ENCODE results near the gene GEMIN5. TPM values are rescaled to one million over a fixed set of nuclear protein-coding genes. Genes with fewer than 3 reads are reported as not detected.

The GEMIN5 gene
- total RNA-seq (2022; extraction: Qiagen RNA extraction; ENCODE audit: low read depth), result 22.1 to 25.4 TPM (median 23.7 TPM) in 5 replicates

GRCh38 chr5:154937718-154938466, at the start of gene GEMIN5:
GEMIN5 (minus strand) TSS chr5:154938211; CDS start chr5:154938133, 78 bp downstream.

GRCh38 chr5:154940772-154941620, 3.0 kb upstream of the GEMIN5 start, which contains the start of gene MRPL22:
MRPL22 (plus strand) TSS chr5:154941073; CDS start chr5:154941111, 38 bp downstream.

GRCh38 chr5:154858297-154858971, 79.6 kb downstream of the GEMIN5 start, which contains the start of gene CNOT8:
CNOT8 (plus strand) TSS chr5:154858627; CDS start chr5:154863279, 4,652 bp downstream.

GRCh38 chr5:154850255-154851062, 87.6 kb downstream of the GEMIN5 start, which contains the start of gene FAXDC2:
FAXDC2 (minus strand) TSS chr5:154850603; CDS start chr5:154838178, 12,425 bp downstream.

Other genes with a start within 250 kb of the GEMIN5 start
- 107 to 141 TPM (median 131 TPM) in 5 replicates for gene LARP1, start 182.8 kb downstream of the GEMIN5 start, total RNA-seq (2022; extraction: Qiagen RNA extraction; ENCODE audit: low read depth)
- gene FAXDC2, start 87.6 kb downstream of the GEMIN5 start, total RNA-seq (2022; extraction: Qiagen RNA extraction; ENCODE audit: low read depth), result 0.23 to 0.74 TPM (median 0.31 TPM) in 5 replicates
- 33.9 to 37.6 TPM (median 37.0 TPM) in 5 replicates for gene CNOT8, start 79.6 kb downstream of the GEMIN5 start, total RNA-seq (2022; extraction: Qiagen RNA extraction; ENCODE audit: low read depth)
- gene MRPL22, start 2.9 kb upstream of the GEMIN5 start, total RNA-seq (2022; extraction: Qiagen RNA extraction; ENCODE audit: low read depth), result 47.5 to 66.7 TPM (median 65.2 TPM) in 5 replicates
- gene KIF4B, start 75.5 kb upstream of the GEMIN5 start, total RNA-seq (2022; extraction: Qiagen RNA extraction; ENCODE audit: low read depth), result 0.06 TPM in 1 of 5 replicates, not detected in the others

All from A549 treated with GW870086 at 1 μM for 4 hours (cell line).